HepG2 (cell line): ENCODE data around the gene CSNK1G1.

ENCODE experiments used
- CREB1 ChIP-seq, 2 experiments: fragments of 450-650 bp in 1 of 2; IDR thresholded peaks; 2 replicates each; pipeline ENCODE4 v1.6.1; 2016 to 2017; ENCODE audit warnings: control low read depth in 1 of 2, mild to moderate bottlenecking in 1 of 2, missing compliant biosample characterization in 1 of 2, missing genetic modification characterization in 1 of 2
- HOXD1 ChIP-seq: sonication (generic); formaldehyde crosslinking; IDR thresholded peaks from 2 replicates; pipeline ENCODE4 v1.5.0; 2020; ENCODE audit warnings: missing genetic modification reagents
- MYC ChIP-seq: sonication (generic); formaldehyde crosslinking; IDR thresholded peaks from 2 replicates; pipeline ENCODE4 v1.9.0; 2021; ENCODE audit warnings: missing genetic modification reagents, borderline replicate concordance

- no peak for TF ChIP-seq CREB1 (IDR thresholded peaks at IDR 0.05)
- TF ChIP-seq CREB1 (CRISPR knock-in tag; IDR thresholded peaks at IDR 0.05) = no peak
- no peak for TF ChIP-seq MYC (CRISPR knock-in tag)
- TF ChIP-seq HOXD1 = no peak
Observed at GRCh38 chr15:64237677-64238076, 118.3 kb downstream of the CSNK1G1 start.
